ENCODE results near the gene RAPGEF2. TPM values are rescaled to one million over a fixed set of nuclear protein-coding genes. Genes with fewer than 3 reads are reported as not detected.
"Not testable (repeated sequence)": the region's sequence is repeated elsewhere in the genome, so short reads cannot be mapped to it uniquely, and the experiment has no call there.

The RAPGEF2 gene
- total and polyA plus RNA-seq, 2 donors (not counting 1 experiment from before 2014, with no cell fraction given): 10.9 to 45.8 TPM

- no peaks in the 10 kb centered on the region for H4K20me1 ChIP-seq (ENCODE audit: control insufficient read depth, insufficient read depth, low read length, poor library complexity, severe bottlenecking)
- H3K4me2 ChIP-seq (replicated peaks; ENCODE audit: low read depth, low read length, poor library complexity, severe bottlenecking): no peak overlapping the region
- no peak overlapping the region for H3K27ac Mint-ChIP-seq
- no peaks in the 10 kb centered on the region for H3K4me1 ChIP-seq (ENCODE audit: control insufficient read depth in 2 of 2, insufficient read depth in 2 of 2, low read length in 2 of 2)
- no peak overlapping the region for H3K4me3 Mint-ChIP-seq
- H3K27ac ChIP-seq (ENCODE audit: low read length in 2 of 2): no peak overlapping the region
- DNase-seq (no peak), ATAC-seq (ENCODE audit: low read depth) (no peak)
- no peak overlapping the region for H3K9ac ChIP-seq (ENCODE audit: low read length)
- no peaks in the 10 kb centered on the region for H3K9me3 Mint-ChIP-seq (ENCODE audit: insufficient read depth)
- no peak overlapping the region for H2AFZ ChIP-seq (ENCODE audit: insufficient read depth, low read depth, low read length, poor library complexity, severe bottlenecking)
- TF ChIP-seq, protein P1, sequence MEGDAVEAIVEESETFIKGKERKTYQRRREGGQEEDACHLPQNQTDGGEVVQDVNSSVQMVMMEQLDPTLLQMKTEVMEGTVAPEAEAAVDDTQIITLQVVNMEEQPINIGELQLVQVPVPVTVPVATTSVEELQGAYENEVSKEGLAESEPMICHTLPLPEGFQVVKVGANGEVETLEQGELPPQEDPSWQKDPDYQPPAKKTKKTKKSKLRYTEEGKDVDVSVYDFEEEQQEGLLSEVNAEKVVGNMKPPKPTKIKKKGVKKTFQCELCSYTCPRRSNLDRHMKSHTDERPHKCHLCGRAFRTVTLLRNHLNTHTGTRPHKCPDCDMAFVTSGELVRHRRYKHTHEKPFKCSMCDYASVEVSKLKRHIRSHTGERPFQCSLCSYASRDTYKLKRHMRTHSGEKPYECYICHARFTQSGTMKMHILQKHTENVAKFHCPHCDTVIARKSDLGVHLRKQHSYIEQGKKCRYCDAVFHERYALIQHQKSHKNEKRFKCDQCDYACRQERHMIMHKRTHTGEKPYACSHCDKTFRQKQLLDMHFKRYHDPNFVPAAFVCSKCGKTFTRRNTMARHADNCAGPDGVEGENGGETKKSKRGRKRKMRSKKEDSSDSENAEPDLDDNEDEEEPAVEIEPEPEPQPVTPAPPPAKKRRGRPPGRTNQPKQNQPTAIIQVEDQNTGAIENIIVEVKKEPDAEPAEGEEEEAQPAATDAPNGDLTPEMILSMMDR (IDR thresholded peaks at IDR 0.05): no peak
- TF ChIP-seq EZH2 (IDR thresholded peaks at IDR 0.05; ENCODE audit: borderline replicate concordance, insufficient read depth, low read depth, low read length, poor library complexity, severe bottlenecking): no peak
- WGBS (ENCODE audit: insufficient coverage): no CpG with 5 or more reads among the region's 2 CpGs
- H3K27me3 Mint-ChIP-seq: no peaks in the 10 kb centered on the region
- CTCF ChIA-PET: interaction anchor here (1.4 kb wide), 1 partner anchor 11 kb away, joined by 3 read pairs; no protein-coding TSS in a partner anchor
- POLR2A ChIA-PET: no interaction called here
- H3K36me3 ChIP-seq (replicated peaks in 1 of 2; ENCODE audit: control extremely low read depth in 1 of 2, control insufficient read depth in 1 of 2, extremely low read depth in 1 of 2, insufficient read depth in 2 of 2, low read length in 1 of 2): no peaks in the 10 kb centered on the region
- H3K79me2 ChIP-seq (ENCODE audit: control insufficient read depth, insufficient read depth, low read length): no peaks in the 10 kb centered on the region
- H3K4me3 ChIP-seq (ENCODE audit: control extremely low read depth in 1 of 5, extremely low read depth in 1 of 5, insufficient read depth in 1 of 5, low read depth in 2 of 5, low read length in 4 of 5): no peak overlapping the region
- H3K4me1 Mint-ChIP-seq: no peaks in the 10 kb centered on the region
- intact Hi-C loops (cut with micrococcal nuclease): no loop called here
- H3K9me3 ChIP-seq (ENCODE audit: control extremely low read depth in 1 of 3, control insufficient read depth in 2 of 3, insufficient read depth in 1 of 3, low read length in 2 of 3): no peaks in the 10 kb centered on the region
- H3K27me3 ChIP-seq (replicated peaks in 1 of 4; ENCODE audit: control extremely low read depth in 1 of 4, control insufficient read depth in 3 of 4, insufficient read depth in 4 of 4, low read length in 3 of 4): no peaks in the 10 kb centered on the region
Observed at GRCh38 chr4:159062381-159062780, 40.5 kb upstream of the RAPGEF2 start.

DNA sequence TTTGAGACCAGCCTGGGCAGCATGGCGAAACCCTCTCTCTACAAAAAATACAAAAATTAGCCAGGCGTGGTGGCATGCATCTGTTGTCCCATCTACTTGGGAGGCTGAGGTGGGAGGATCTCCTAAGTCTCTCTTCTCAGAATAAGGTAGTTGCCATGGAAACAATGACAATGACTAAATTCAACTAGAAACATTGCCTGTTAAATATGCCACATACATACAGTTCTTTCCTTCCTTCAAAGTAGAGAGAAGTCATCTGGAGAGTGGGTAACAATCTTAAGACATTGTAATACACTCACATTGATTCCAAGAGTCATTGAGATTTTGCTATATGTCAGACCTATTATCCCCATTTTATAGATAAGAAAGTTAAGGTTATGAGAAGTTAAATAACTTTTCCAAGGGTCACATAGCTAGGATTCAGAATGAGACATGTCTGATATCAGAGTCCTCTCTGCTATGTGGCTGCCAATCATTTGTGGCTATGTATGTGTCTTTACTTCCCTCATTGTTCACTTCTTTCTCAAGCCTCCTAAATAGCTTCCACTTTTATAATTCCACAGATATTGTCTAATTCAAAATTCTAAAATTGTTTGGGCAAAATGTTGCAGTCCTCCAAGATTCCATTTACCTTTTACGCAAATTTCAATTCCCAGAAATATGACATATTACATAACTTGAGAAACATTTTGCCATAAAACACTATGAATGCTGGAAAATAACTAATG is 37.2 kb upstream of the RAPGEF2 start:
- no peaks in the 10 kb centered on the region for H3K27me3 ChIP-seq (replicated peaks in 1 of 4; ENCODE audit: control extremely low read depth in 1 of 4, control insufficient read depth in 3 of 4, insufficient read depth in 4 of 4, low read length in 3 of 4)
- H3K9ac ChIP-seq (ENCODE audit: low read length): no peak overlapping the region
- Mint-ChIP-seq H3K27me3 (no peaks in the 10 kb centered on the region), H3K4me3 (no peak overlapping the region), H3K4me1 (no peaks in the 10 kb centered on the region), H3K27ac (no peak overlapping the region), H3K9me3 (ENCODE audit: insufficient read depth) (no peaks in the 10 kb centered on the region)
- no peaks in the 10 kb centered on the region for H3K36me3 ChIP-seq (replicated peaks in 1 of 2; ENCODE audit: control extremely low read depth in 1 of 2, control insufficient read depth in 1 of 2, extremely low read depth in 1 of 2, insufficient read depth in 2 of 2, low read length in 1 of 2)
- no peaks in the 10 kb centered on the region for H3K4me1 ChIP-seq (ENCODE audit: control insufficient read depth in 2 of 2, insufficient read depth in 2 of 2, low read length in 2 of 2)
- no peak overlapping the region for H3K4me2 ChIP-seq (replicated peaks; ENCODE audit: low read depth, low read length, poor library complexity, severe bottlenecking)
- no peak for DNase-seq
- H4K20me1 ChIP-seq (ENCODE audit: control insufficient read depth, insufficient read depth, low read length, poor library complexity, severe bottlenecking): no peaks in the 10 kb centered on the region
- ChIA-PET POLR2A (no interaction called here), CTCF (no interaction called here)
- H3K79me2 ChIP-seq (ENCODE audit: control insufficient read depth, insufficient read depth, low read length): no peaks in the 10 kb centered on the region
- H3K27ac ChIP-seq (ENCODE audit: low read length in 2 of 2): no peak overlapping the region
- no peak overlapping the region for H3K4me3 ChIP-seq (ENCODE audit: control extremely low read depth in 1 of 5, extremely low read depth in 1 of 5, insufficient read depth in 1 of 5, low read depth in 2 of 5, low read length in 4 of 5)
- no peak for ATAC-seq (ENCODE audit: low read depth)
- H3K9me3 ChIP-seq (ENCODE audit: control extremely low read depth in 1 of 3, control insufficient read depth in 2 of 3, insufficient read depth in 1 of 3, low read length in 2 of 3): no peaks in the 10 kb centered on the region
- no CpG with 5 or more reads among the region's 3 CpGs for WGBS (ENCODE audit: insufficient coverage)
- intact Hi-C loops (cut with micrococcal nuclease): no loop called here
- no peak overlapping the region for H2AFZ ChIP-seq (ENCODE audit: insufficient read depth, low read depth, low read length, poor library complexity, severe bottlenecking)
- TF ChIP-seq EZH2 (IDR thresholded peaks at IDR 0.05; ENCODE audit: borderline replicate concordance, insufficient read depth, low read depth, low read length, poor library complexity, severe bottlenecking): no peak

- H3K4me1 Mint-ChIP-seq; H3K27me3 Mint-ChIP-seq; H3K9me3 ChIP-seq (ENCODE audit: control extremely low read depth in 1 of 3, control insufficient read depth in 2 of 3, insufficient read depth in 1 of 3, low read length in 2 of 3); H3K27ac ChIP-seq (ENCODE audit: low read length in 2 of 2); ATAC-seq (ENCODE audit: low read depth); H3K9me3 Mint-ChIP-seq (ENCODE audit: insufficient read depth); H3K36me3 ChIP-seq (replicated peaks in 1 of 2; ENCODE audit: control extremely low read depth in 1 of 2, control insufficient read depth in 1 of 2, extremely low read depth in 1 of 2, insufficient read depth in 2 of 2, low read length in 1 of 2); H3K4me1 ChIP-seq (ENCODE audit: control insufficient read depth in 2 of 2, insufficient read depth in 2 of 2, low read length in 2 of 2); H4K20me1 ChIP-seq (ENCODE audit: control insufficient read depth, insufficient read depth, low read length, poor library complexity, severe bottlenecking); H3K27me3 ChIP-seq (replicated peaks in 1 of 4; ENCODE audit: control extremely low read depth in 1 of 4, control insufficient read depth in 3 of 4, insufficient read depth in 4 of 4, low read length in 3 of 4); H3K27ac Mint-ChIP-seq; H3K4me2 ChIP-seq (replicated peaks; ENCODE audit: low read depth, low read length, poor library complexity, severe bottlenecking); POLR2A ChIA-PET; CTCF ChIA-PET; intact Hi-C loops (cut with micrococcal nuclease); H3K4me3 Mint-ChIP-seq; H2AFZ ChIP-seq (ENCODE audit: insufficient read depth, low read depth, low read length, poor library complexity, severe bottlenecking); H3K4me3 ChIP-seq (ENCODE audit: control extremely low read depth in 1 of 5, extremely low read depth in 1 of 5, insufficient read depth in 1 of 5, low read depth in 2 of 5, low read length in 4 of 5); H3K79me2 ChIP-seq (ENCODE audit: control insufficient read depth, insufficient read depth, low read length); DNase-seq; H3K9ac ChIP-seq (ENCODE audit: low read length): not testable (repeated sequence)
- WGBS (ENCODE audit: insufficient coverage): 100% methylated on average over 1 of the region's 5 CpGs
Observed at GRCh38 chr4:159068139-159068538, 34.7 kb upstream of the RAPGEF2 start.

Data from B cell (primary cell).